GM18517 (cell line): ENCODE measurements around the gene ACTR10.

Experiments used
- ATAC-seq: cut with Tn5 transposase; IDR thresholded peaks from one replicate; pipeline ENCODE4 v1.9.1; 2021; ENCODE audit warnings: mild to moderate bottlenecking, moderate library complexity; ENCODE audit not compliant: unreplicated experiment

The ACTR10 gene

GRCh38 chr14:58199726-58200479 lies at the start of gene ACTR10:
Gene ACTR10, plus strand, starts transcription at chr14:58200149. Its CDS starts 69 bp downstream, at chr14:58200218.
- peak; percentile 91 for ATAC-seq

- ATAC-seq = no peak
Observed at GRCh38 chr14:58150243-58150805, 49.6 kb upstream of the ACTR10 start.

DNA sequence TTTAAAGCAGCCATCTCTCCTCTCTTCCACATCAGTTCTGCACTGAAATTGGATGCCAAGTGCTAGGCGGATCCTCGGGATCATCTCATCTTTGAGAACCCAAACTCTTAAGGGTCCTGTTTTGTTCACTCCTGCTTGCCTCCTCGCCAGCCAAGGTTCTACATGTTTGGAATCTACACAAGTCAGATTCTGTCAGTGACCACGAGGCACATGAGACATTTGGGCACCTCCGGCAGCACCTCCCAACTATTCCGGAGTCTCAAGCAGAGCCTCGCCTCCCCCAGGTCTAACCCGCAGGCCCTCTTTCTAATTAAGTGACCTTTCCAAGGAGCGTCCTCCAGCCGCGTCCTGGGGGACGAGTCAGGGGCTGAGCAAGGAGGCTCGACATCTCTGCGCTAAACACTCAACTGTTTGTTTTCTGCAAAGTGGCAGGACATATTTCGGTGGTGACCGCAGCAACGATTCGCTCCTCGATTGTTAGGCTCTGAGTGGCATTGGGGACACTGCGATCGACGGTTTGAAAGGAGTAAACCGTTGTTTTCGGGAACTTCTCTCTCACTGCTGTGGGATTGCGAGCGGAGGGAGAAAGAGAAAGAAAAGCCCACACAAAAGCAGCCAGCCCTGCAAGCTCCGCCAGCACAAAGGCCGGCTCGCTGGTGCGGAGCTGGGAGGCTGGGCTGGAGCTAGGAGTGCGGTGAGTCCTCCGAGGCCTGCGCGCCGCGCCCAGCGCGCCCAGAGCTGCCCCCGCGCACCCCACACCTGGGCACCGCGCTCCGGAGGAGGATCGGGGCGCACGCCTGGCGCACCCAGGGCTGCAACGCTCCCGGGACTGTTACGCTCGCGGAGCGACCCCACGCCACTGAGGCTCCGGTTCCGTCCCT lies 48.6 kb upstream of the ACTR10 start:
- peak; percentile 30 for ATAC-seq

- peak; percentile 92 for ATAC-seq
Observed at GRCh38 chr14:58152014-58152857, 47.7 kb upstream of the ACTR10 start, which contains the start of gene ARMH4. Gene ARMH4, minus strand, starts transcription at chr14:58152213. Its CDS starts 12,855 bp downstream, at chr14:58139358.

GRCh38 chr14:58160561-58160960 lies 39.4 kb upstream of the ACTR10 start:
- ATAC-seq = no peak

DNA sequence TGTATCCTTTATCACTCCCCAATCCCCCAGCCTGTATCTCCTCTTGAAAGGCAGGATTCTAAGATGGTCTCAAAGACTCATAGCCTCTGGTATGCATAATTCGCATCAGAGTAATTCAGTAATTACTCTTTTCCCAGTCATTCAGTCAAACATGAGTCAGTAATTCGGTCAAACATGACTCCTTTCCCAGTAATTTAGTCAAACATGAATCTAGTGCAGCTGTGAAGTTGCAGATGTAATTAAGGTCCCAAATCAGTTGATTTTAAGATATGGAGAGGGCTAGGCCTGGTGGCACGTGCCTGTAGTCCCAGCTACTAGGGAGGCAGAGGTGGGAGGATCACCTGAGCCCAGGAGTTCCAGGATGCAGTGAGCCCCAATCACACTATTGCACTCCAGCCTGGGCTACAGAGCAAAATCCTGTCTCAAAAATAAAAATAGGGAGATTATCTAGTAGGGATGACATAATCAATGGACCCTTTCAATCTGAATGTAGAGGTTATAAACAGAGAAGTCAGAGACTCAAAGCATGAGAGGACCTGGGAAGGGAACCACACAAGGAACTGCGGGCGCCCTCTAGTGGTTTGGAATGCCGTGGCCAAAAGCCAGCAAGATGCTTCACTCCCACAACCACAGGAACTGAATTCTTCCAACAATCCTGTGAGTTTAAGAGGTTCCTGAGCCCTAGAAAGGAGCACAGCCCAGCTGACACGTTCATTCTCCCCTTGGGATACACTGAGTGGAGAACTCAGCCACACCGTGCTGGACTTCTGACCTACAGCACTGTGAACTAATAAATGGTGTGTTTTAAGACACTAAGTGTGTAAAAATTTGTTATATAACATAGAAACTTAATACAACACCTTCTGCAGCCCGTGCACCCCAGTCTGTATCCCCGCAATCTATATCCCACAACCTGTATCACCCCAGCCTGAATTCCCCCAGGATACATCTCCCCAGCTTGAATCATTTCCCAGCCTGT lies 33.7 kb upstream of the ACTR10 start:
- ATAC-seq = no peak

GRCh38 chr14:58167057-58167456 lies 32.9 kb upstream of the ACTR10 start:
- no peak for ATAC-seq

GRCh38 chr14:58167891-58168290 lies 32.1 kb upstream of the ACTR10 start:
- no peak for ATAC-seq

DNA sequence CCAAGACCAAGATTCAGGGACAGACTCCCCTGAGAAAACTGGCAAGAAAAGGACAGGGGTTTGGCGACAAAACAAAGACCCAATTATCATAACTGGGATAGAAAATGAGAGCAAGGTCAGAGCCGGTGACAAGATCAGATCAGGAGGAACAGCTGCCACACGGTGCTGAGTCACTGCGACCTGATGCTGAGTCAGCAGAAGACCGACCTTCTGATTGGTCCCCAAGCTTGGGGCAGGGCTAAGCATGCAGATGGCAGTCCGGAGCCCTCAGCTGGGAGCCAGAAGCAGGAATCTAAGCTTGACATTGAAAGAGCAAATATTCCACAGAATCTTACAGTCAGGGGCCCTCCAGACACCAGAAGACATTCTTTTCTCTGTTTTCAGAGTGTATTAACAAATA lies 28.9 kb upstream of the ACTR10 start:
- ATAC-seq = peak; percentile 88

DNA sequence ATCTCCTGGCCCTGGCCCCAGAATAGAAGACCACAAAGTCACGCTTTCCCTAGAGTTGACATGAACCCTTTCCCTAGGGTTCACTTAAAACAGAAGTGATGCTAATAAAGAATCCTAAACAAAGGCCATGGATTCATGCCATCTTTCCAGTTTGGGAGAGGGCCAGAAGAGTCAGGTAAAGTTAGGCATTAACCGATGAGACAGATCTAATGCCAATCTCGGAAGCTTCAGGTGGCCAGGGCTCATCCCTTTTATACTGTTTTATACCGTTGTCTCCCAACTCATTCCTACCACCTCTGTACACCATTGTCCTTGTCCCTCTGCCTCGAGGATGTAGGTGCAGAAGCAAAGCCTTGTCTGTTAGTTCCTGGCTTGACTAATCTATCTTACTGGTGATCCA lies 22.8 kb upstream of the ACTR10 start:
- ATAC-seq = no peak

DNA sequence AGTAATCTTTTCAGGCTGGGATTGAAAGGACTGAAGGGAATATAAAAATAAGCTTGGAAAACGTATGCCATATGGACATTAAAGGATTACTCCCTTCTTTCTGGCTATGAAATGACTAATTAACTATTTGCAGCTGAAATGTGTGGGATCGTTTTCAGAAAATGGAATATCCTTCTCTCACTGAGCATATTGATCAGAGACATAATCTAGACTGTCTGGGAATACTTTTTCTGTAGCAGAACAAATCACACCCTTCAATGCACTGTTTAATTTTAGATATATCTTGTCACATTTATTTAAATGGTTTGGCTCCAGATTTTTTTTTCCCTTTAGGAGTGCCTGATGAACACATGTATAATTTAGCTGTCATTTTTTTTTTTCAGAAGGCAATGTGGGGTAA lies 10.8 kb upstream of the ACTR10 start:
- no peak for ATAC-seq

DNA sequence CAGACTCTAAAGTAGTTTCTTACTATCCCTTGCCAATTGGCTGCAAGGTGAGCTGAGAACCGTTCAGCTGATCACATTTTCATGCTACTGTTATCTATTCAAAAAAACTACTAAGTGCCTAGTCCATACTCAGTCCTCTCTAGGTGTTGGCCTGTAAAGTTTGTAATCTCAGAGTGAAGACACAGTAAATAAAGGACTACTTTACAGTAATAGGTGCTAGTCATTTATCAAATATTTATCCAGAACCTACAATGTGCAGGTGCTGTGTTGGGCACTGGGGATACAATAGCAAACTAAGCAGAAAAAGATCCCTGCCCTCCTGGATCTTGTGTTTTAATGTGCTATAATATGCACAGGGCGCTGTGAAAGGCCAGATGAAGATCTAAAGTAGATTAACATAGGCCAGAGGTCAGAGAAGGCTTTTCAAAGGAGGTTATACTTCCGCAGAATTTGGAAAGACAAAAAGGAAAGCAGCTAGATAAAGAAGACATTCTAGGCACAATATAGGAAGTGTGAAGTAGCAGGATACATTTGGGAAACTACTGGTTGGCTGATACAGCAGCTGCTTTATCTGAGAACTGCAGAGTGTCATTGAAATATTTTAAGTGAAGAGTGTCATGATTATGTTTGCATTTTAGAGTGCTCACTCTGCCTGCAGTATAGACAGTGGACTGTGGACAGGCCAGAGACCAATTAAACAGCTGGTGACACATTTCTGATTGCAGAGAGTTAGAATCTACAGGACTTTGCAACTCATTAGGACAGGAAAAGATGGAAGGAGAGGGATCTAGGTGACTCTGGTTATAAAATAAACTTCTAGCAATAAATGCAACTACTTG lies 8.0 kb upstream of the ACTR10 start:
- no peak for ATAC-seq

- no peak for ATAC-seq
Observed at GRCh38 chr14:58193542-58193941, 6.4 kb upstream of the ACTR10 start.

- no peak for ATAC-seq
Observed at GRCh38 chr14:58196198-58196597, 3.8 kb upstream of the ACTR10 start.

DNA sequence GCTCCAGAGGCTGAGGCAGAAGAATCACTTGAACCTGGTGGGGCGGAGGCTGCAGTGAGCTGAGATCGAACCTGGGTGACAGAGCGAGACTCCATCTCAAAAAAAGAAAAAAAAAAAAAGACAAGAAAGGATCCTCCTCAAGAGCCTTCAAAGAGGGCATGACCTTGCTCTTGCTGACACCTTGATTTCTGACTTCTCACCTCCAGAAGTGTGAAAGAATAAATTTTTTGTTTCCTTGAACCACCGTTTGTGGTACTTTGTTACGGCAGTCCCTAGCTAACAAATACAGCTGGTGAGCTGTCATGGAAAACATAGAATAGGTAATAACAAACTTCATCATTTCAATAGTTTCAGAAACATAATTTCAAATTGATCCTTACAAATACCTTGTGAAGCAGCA lies 1.9 kb upstream of the ACTR10 start:
- ATAC-seq = no peak

DNA sequence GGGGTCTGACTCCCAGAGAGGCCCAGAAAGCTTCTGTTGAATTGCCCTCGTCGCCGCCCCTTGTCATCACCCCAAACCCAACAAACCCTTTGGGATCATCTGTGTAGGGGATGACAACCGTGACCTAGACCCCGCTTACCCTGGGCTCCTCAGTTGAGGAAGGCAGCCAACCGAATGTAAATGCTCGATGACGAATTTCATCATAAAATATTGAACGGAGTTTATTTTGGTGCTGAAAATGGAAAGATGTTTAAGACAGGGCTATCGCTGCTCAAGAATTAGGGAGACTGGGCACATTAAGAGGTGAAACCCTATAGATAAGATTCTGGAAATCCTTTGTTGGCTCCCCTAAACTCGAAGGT lies 512 bp downstream of the ACTR10 start:
- ATAC-seq = no peak

DNA sequence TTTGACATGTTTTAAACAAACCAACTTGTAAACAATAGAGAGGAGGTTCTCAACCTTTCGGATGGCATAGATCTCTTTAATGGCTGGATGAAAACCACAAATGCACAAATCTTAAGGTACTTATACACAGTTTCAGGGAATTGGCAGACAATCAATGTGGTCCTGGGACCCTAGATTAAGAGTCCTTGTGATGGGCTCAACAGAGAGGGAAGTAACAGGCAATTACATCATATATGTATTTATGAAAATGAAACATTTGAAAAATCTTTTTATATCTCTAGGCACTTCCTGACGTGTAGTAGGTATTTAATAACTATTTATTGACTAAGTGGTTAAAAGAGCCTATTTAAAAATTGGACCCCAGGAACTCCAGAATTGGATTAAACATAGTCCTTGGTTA lies 897 bp downstream of the ACTR10 start:
- no peak for ATAC-seq

- ATAC-seq = no peak
Observed at GRCh38 chr14:58213176-58213575, 13.2 kb downstream of the ACTR10 start.
